OCI-LY3 (cell line): ENCODE measurements around the gene PLVAP.

Experiments used
- H2AFZ ChIP-seq: fragments of 200-600, 300-600 bp; shearing (Covaris generic); 2 replicates; pipeline ENCODE4 v1.6.0; 2014; ENCODE audit warnings: antibody characterized with exemption, low read depth, low read length
- H3K27ac ChIP-seq: fragments of 200-600, 300-600 bp; sonication (generic); 2 replicates; pipeline ENCODE4 v1.5.1; 2014; ENCODE audit warnings: mild to moderate bottlenecking, low read length, moderate library complexity, mixed read lengths
- H3K27me3 ChIP-seq: fragments of 200-600, 300-600 bp; sonication (generic); 2 replicates; pipeline ENCODE4 v1.6.1; 2014; ENCODE audit warnings: low read depth, low read length, mixed read lengths
- H3K36me3 ChIP-seq: fragments of 200-600, 300-600 bp; sonication (generic); replicated peaks from 2 replicates; pipeline ENCODE3; 2014; ENCODE audit warnings: low read depth, low read length, mixed read lengths
- H3K4me1 ChIP-seq: fragments of 300-600, 200-600 bp; sonication (generic); 2 replicates; pipeline ENCODE4 v1.6.1; 2014; ENCODE audit warnings: low read length, mixed read lengths
- H3K4me2 ChIP-seq: fragments of 200-600, 300-600 bp; sonication (generic); 2 replicates; pipeline ENCODE4 v1.6.1; 2014; ENCODE audit warnings: low read length, mixed read lengths
- H3K4me3 ChIP-seq: fragments of 300-600, 200-600 bp; sonication (generic); 2 replicates; pipeline ENCODE4 v1.5.1; 2014; ENCODE audit warnings: antibody characterized with exemption, mild to moderate bottlenecking, low read length, moderate library complexity
- H3K79me2 ChIP-seq: fragments of 300-600, 200-600 bp; shearing (Covaris generic); 2 replicates; pipeline ENCODE4 v1.6.1; 2014; ENCODE audit warnings: mild to moderate bottlenecking, low read length, mixed read lengths
- H3K9ac ChIP-seq: fragments of 300-600, 200-600 bp; shearing (Covaris generic); 2 replicates; pipeline ENCODE4 v1.6.0; 2014; ENCODE audit warnings: mild to moderate bottlenecking, low read length, moderate library complexity
- H3K9me3 ChIP-seq: fragments of 200-600, 300-600 bp; shearing (Covaris generic); 2 replicates; pipeline ENCODE4 v1.6.1; 2014; ENCODE audit warnings: low read length, mixed read lengths; ENCODE audit not compliant: insufficient read depth
- H4K20me1 ChIP-seq: fragments of 200-600, 300-600 bp; sonication (generic); 2 replicates; pipeline ENCODE4 v1.6.1; 2016; ENCODE audit warnings: low read length, mixed read lengths; ENCODE audit not compliant: insufficient read depth
- EZH2phosphoT487 ChIP-seq: fragments of 200-600 bp; shearing (Covaris generic); IDR thresholded peaks from 2 replicates; pipeline ENCODE4 v1.6.1; 2018; ENCODE audit warnings: antibody characterized with exemption, mixed run types, low read depth
- TF ChIP-seq, protein P1 (sequence below): fragments of 200-600, 300-600 bp; sonication (generic); IDR thresholded peaks from 2 replicates; pipeline ENCODE4 v1.5.1; 2014; ENCODE audit warnings: antibody characterized with exemption, low read length, low read depth

Gene PLVAP

GRCh38 chr19:17391371-17392151 lies 14.4 kb upstream of the PLVAP start:
- Histone ChIP-seq H3K27me3 (peaks cover 3% of the 10 kb centered on the region; the same call in 1 of the 2 replicates), H3K4me3 (peak overlapping the region; percentile 63), H3K9me3 (no peaks in the 10 kb centered on the region), H3K79me2 (no peaks in the 10 kb centered on the region), H3K27ac (no peak overlapping the region), H4K20me1 (no peaks in the 10 kb centered on the region), H3K4me2 (peak overlapping the region; percentile 61), H3K36me3 (no peaks in the 10 kb centered on the region), H3K9ac (peak overlapping the region; percentile 7; the same call in 1 of the 2 replicates), H2AFZ (no peak overlapping the region), H3K4me1 (peaks cover 7% of the 10 kb centered on the region)
- TF ChIP-seq, protein P1, sequence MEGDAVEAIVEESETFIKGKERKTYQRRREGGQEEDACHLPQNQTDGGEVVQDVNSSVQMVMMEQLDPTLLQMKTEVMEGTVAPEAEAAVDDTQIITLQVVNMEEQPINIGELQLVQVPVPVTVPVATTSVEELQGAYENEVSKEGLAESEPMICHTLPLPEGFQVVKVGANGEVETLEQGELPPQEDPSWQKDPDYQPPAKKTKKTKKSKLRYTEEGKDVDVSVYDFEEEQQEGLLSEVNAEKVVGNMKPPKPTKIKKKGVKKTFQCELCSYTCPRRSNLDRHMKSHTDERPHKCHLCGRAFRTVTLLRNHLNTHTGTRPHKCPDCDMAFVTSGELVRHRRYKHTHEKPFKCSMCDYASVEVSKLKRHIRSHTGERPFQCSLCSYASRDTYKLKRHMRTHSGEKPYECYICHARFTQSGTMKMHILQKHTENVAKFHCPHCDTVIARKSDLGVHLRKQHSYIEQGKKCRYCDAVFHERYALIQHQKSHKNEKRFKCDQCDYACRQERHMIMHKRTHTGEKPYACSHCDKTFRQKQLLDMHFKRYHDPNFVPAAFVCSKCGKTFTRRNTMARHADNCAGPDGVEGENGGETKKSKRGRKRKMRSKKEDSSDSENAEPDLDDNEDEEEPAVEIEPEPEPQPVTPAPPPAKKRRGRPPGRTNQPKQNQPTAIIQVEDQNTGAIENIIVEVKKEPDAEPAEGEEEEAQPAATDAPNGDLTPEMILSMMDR = no peak
- no peak for TF ChIP-seq EZH2phosphoT487

DNA sequence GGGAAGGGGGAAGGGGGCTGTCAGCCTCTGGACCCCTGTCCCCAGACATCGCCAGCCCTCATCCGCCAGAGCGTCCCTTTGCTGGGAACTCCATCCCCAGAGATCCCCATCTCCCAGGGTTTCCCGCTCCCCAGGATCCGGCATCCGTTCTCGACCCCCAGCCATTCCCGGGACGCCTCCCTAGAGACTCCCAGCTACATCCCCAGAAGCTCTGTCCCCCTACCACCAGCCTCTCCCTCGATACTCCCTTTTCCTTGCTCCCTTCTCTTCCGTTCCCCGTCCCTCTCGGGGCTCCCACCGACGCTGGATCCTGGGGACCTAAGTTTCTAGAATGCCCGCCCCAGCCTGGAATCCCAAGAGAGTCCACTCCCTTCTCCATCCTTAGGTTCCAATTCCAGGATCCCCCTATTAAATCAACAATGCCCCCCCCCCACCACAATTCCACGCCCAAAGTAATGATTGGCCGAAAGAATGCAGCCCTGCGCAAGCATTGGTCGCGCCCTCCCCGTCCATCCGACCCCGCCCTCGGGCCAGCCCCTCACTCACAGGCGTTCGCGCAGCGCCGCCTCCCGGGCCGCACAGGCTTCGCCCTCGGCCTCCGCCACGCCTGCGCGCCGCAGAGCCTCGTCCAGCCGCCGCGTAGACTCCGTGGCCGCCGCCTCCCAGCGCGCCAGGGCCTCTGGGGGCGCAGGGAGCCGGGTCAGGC lies 13.7 kb upstream of the PLVAP start:
- TF ChIP-seq, protein P1 = peak; percentile 51
- no peak for TF ChIP-seq EZH2phosphoT487
- Histone ChIP-seq H3K4me3 (peak overlapping the region; percentile 63), H3K9me3 (no peaks in the 10 kb centered on the region), H4K20me1 (no peaks in the 10 kb centered on the region), H3K4me1 (peaks cover 7% of the 10 kb centered on the region), H3K27ac (no peak overlapping the region), H3K27me3 (peaks cover 3% of the 10 kb centered on the region; the same call in 1 of the 2 replicates), H3K9ac (peak overlapping the region; percentile 29; the same call in 1 of the 2 replicates), H3K79me2 (no peaks in the 10 kb centered on the region), H3K36me3 (no peaks in the 10 kb centered on the region), H3K4me2 (peak overlapping the region; percentile 61), H2AFZ (peak overlapping the region; percentile 64; the same call in 1 of the 2 replicates)

- Histone ChIP-seq H3K4me1 (peaks cover 7% of the 10 kb centered on the region), H3K9me3 (no peaks in the 10 kb centered on the region), H3K79me2 (no peaks in the 10 kb centered on the region), H3K36me3 (no peaks in the 10 kb centered on the region), H3K4me3 (no peak overlapping the region), H3K27me3 (peaks cover 3% of the 10 kb centered on the region; the same call in 1 of the 2 replicates), H3K9ac (no peak overlapping the region), H2AFZ (no peak overlapping the region), H3K27ac (no peak overlapping the region), H3K4me2 (peak overlapping the region; percentile 61), H4K20me1 (no peaks in the 10 kb centered on the region)
- TF ChIP-seq, protein P1 = no peak
- TF ChIP-seq EZH2phosphoT487 = no peak
These were observed 13.0 kb upstream of the PLVAP start for GRCh38 chr19:17389957-17390664.
